ENCODE results near the gene ANKRD55. TPM values are rescaled to one million over a fixed set of nuclear protein-coding genes. Genes with fewer than 3 reads are reported as not detected.
"Not testable (repeated sequence)": the region's sequence is repeated elsewhere in the genome, so short reads cannot be mapped to it uniquely, and the experiment has no call there.

Gene ANKRD55
- total RNA-seq, 6 donors from 2014 or later = 0.23 to 1.7 (median 0.98) TPM; not detected in 1

DNA sequence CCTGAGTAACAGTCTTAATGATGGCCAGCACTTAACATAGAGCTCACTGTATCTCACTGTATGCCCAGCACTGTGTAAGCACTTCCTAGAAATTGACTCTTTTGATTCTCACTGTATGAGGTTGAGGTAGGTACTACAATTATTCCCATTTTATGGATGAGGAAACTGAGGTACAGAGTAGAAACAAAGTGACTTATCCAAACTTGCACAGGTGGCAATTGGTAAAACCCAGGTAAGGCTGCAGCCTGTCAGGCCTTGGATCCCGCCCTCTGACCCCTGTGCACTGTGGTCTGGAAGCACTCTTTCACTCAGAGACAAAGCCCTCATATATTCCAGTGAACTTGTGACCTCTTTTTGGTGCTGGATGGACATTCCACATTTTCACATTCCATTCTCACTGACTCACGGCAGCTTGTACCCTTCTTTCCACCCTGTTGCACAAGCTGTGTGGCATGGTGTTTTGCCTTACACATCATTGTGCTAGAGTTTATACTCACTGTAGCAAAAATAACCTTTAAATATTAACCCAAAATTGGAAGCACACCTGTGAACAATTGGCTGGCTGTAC is 21.7 kb downstream of the ANKRD55 start:
- H3K4me3 ChIP-seq = no peak overlapping the region
- TF ChIP-seq EP300 (IDR thresholded peaks at IDR 0.05) (peak in 1 of 4 donors; percentile 42), POLR2A (IDR thresholded peaks at IDR 0.05) (no peak), POLR2AphosphoS5 (IDR thresholded peaks at IDR 0.05) (peak; percentile 48 to 84)
- H3K4me1 ChIP-seq = peaks cover 0 to 2% (median 0%) of the 10 kb centered on the region in 4 donors
- H3K9me3 ChIP-seq = no peaks in the 10 kb centered on the region
- no peaks in the 10 kb centered on the region for H3K27me3 ChIP-seq
- ATAC-seq (ENCODE audit: low FRiP score in 2 of 2) = peak; percentile 73 to 78
- peak in 1 of 2 donors; percentile 40 for DNase-seq
- no peak overlapping the region for H3K27ac ChIP-seq
- H3K36me3 ChIP-seq = no peaks in the 10 kb centered on the region
- 63 to 67% methylated on average over 2 of the region's 2 CpGs for WGBS, 2 donors

DNA sequence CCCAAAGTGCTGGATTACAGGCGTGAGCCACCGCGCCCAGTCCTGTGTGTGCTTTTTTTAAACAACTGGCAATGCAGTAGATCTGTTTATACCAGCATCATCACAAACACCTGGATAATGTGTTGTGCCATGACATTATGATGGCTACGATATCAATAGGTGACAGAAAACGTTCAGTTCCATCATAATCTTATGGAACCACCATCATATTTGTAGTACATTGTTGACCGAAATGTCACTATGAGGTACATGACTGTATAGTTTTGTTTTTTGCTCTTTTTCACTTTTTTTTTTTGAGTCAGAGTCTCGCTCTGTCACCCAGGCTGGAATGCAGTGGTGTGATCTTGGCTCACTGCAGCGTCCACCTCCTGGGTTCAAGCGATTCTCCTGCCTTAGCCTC is 24.4 kb downstream of the ANKRD55 start:
- TF ChIP-seq POLR2AphosphoS5 (IDR thresholded peaks at IDR 0.05) = no peak
- TF ChIP-seq EP300 (IDR thresholded peaks at IDR 0.05) = no peak
- no peak for TF ChIP-seq POLR2A (IDR thresholded peaks at IDR 0.05)
- no peak for TF ChIP-seq CTCF (IDR thresholded peaks at IDR 0.05)
- DNase-seq = no peak
- WGBS, 2 donors = 93 to 95% methylated on average over 9 of the region's 9 CpGs

DNA sequence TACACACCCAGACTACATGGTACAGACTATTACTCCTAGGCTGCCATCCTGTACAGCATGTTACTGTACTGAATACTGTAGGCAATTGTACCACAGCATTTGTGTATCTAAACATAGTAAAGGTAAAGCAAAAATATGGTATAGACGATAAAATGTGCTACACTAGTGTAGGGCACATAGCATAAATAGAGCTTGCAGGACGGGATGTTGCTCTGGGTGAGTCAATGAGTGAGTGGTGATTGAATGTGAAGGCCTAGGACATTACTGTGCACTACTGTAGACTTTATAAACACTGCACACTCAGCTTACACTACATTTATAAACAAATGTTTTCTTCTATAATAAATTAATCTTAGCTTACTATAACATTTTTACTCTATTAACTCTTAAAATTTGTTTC is 25.6 kb downstream of the ANKRD55 start:
- DNase-seq = no peak
- WGBS, 2 donors = 65% methylated on average over 2 of the region's 2 CpGs
- H3K27ac ChIP-seq = no peak overlapping the region

More for the DNA sequence above, 24.4 kb downstream of the ANKRD55 start:
- H3K36me3 ChIP-seq = no peaks in the 10 kb centered on the region
- peaks cover 0 to 2% (median 0%) of the 10 kb centered on the region in 4 donors for H3K4me1 ChIP-seq
- no peak overlapping the region for H3K27ac ChIP-seq
- no peaks in the 10 kb centered on the region for H3K27me3 ChIP-seq
- no peak for ATAC-seq (ENCODE audit: low FRiP score in 2 of 2)
- H3K9me3 ChIP-seq = no peaks in the 10 kb centered on the region
- no peak overlapping the region for H3K4me3 ChIP-seq

GRCh38 chr5:56206126-56206910 is 26.8 kb downstream of the ANKRD55 start:
- H3K4me3 ChIP-seq = no peak overlapping the region
- no peak for TF ChIP-seq CTCF (IDR thresholded peaks at IDR 0.05)
- TF ChIP-seq POLR2AphosphoS5 (IDR thresholded peaks at IDR 0.05) = no peak
- TF ChIP-seq EP300 (IDR thresholded peaks at IDR 0.05) = no peak
- no peak for TF ChIP-seq POLR2A (IDR thresholded peaks at IDR 0.05)
- WGBS, 2 donors = 91 to 92% methylated on average over 7 of the region's 7 CpGs
- H3K27me3 ChIP-seq = no peaks in the 10 kb centered on the region
- H3K4me1 ChIP-seq = peaks cover 0 to 7% (median 3%) of the 10 kb centered on the region in 4 donors
- no peaks in the 10 kb centered on the region for H3K9me3 ChIP-seq
- ATAC-seq (ENCODE audit: low FRiP score in 2 of 2) (peak; percentile 57 to 59), DNase-seq (no peak)
- H3K36me3 ChIP-seq = no peaks in the 10 kb centered on the region
- H3K27ac ChIP-seq = no peak overlapping the region

More for the DNA sequence above, 25.6 kb downstream of the ANKRD55 start:
- no peak for TF ChIP-seq POLR2A (IDR thresholded peaks at IDR 0.05)
- TF ChIP-seq EP300 (IDR thresholded peaks at IDR 0.05) = no peak
- TF ChIP-seq CTCF (IDR thresholded peaks at IDR 0.05) = no peak
- no peak for TF ChIP-seq POLR2AphosphoS5 (IDR thresholded peaks at IDR 0.05)
- H3K36me3 ChIP-seq = no peaks in the 10 kb centered on the region
- H3K27me3 ChIP-seq = no peaks in the 10 kb centered on the region
- no peak for ATAC-seq (ENCODE audit: low FRiP score in 2 of 2)
- peaks cover 0 to 3% (median under 1%) of the 10 kb centered on the region in 4 donors for H3K4me1 ChIP-seq
- H3K4me3 ChIP-seq = no peak overlapping the region
- H3K9me3 ChIP-seq = no peaks in the 10 kb centered on the region

DNA sequence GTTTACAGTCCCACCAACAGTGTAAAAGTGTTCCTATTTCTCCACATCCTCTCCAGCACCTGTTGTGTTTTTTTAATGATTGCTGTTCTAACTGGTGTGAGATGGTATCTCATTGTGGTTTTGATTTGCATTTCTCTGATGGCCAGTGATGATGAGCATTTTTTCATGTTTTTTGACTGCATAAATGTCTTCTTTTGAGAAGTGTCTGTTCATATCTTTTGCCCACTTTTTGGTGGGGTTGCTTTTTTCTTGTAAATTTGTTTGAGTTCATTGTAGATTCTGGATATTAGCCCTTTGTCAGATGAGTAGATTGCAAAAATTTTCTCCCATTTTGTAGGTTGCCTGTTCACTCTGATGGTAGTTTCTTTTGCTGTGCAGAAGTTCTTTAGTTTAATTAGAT is 29.2 kb downstream of the ANKRD55 start:
- not testable (repeated sequence) for ATAC-seq (ENCODE audit: low FRiP score in 2 of 2); H3K27ac ChIP-seq; H3K9me3 ChIP-seq; H3K27me3 ChIP-seq; H3K4me3 ChIP-seq; DNase-seq; H3K36me3 ChIP-seq
- peaks cover 0 to 15% (median 6%) of the 10 kb centered on the region in 4 donors for H3K4me1 ChIP-seq
